Activated CD8-positive, alpha-beta T cell treated with anti-CD3 and anti-CD28 coated beads, Interleukin-2, amount 10 ng/mL, durations not matched to agents 7 days and 5 days (primary cell): ENCODE results near the gene HDAC4. TPM values are rescaled to one million over a fixed set of nuclear protein-coding genes. Genes with fewer than 3 reads are reported as not detected.

Experiments used
- ATAC-seq: fragments of 150-1000 bp; cut with Tn5 transposase; one replicate; pipeline ENCODE4 v1.10.0; 2021; ENCODE audit warnings: moderate library complexity
- CTCF ChIA-PET: fragments of 350-600 bp; sonication (Branson Sonifier 250); formaldehyde crosslinking; loops from one replicate; lab custom pipeline; 2021; ENCODE audit warnings: antibody characterized with exemption; lab: Charles Lee
- POLR2A ChIA-PET: fragments of 350-600 bp; sonication (Branson Sonifier 250); formaldehyde crosslinking; loops from one replicate; lab custom pipeline; 2021; ENCODE audit warnings: antibody characterized with exemption; lab: Charles Lee
- DNase-seq: peaks from one replicate; pipeline ENCODE4 v3.0.0-alpha.2; 2020
- H3K27ac Mint-ChIP-seq: one replicate; pipeline ENCODE4 v1.8.0; 2021; ENCODE audit warnings: mild to moderate bottlenecking, mixed read lengths
- H3K27me3 Mint-ChIP-seq: one replicate; pipeline ENCODE4 v1.8.0; 2021; ENCODE audit warnings: low read depth, mixed read lengths
- H3K36me3 Mint-ChIP-seq: one replicate; pipeline ENCODE4 v1.8.0; 2021; ENCODE audit warnings: low read depth, mixed read lengths
- H3K4me1 Mint-ChIP-seq: one replicate; pipeline ENCODE4 v1.8.0; 2021; ENCODE audit warnings: low read depth, mixed read lengths
- H3K4me3 Mint-ChIP-seq: one replicate; pipeline ENCODE4 v1.8.0; 2021; ENCODE audit warnings: mild to moderate bottlenecking, mixed read lengths
- H3K9me3 Mint-ChIP-seq: one replicate; pipeline ENCODE4 v1.8.0; 2022; ENCODE audit warnings: mixed read lengths; ENCODE audit not compliant: insufficient read depth
- total RNA-seq, 2 experiments: library from RNA; stranded (reverse); gene quantifications; one replicate each; pipeline ENCODE4 v1.2.3, GENCODE V29; 2021

Gene HDAC4
- total RNA-seq, 2 experiments from 2014 or later = 50.7 to 58.8 TPM

DNA sequence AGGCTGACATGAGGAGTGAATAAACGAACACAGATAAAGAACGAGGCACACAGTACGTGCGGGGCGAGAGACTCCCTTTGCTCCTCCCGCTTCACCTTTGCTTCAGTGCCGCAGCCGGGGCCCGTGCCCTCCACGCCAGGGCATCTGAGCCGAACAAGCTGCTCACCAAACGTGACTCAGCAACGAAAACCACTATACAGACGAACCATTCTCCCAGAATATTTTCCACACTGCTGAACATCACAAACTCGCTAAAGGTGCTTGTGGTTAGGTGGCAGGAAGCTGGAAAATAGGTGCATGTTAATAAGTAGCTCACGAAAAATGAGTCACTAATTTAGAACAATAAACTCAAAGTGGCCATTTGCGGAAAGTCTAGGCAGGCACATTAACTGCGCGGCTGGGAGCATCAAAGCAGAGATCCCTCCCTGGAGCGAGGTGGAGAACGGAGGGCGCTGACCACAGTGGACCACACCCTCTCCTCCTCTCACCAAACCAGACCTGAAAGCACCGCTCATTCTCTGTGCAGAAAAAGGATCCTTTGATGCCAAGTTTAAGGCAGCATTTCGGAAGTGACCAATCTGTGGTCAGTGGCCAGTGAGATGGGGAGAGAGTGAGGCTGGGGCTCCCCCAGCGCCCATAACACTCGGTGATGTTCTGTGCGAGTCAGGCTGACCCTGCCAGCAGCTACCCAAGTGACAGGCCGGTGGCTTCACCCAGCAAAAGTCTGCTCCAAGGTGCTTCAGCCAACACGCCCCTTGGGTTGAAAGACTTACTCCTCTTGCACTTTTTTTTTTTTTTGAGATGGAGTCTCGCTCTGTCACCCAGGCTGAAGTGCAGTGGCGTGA lies 153.2 kb downstream of the HDAC4 start:
- H3K4me3 Mint-ChIP-seq = no peak overlapping the region
- CTCF ChIA-PET = interaction anchor here (0.7 kb wide), 1 partner anchor 26 kb away, joined by 3 read pairs; no protein-coding TSS in a partner anchor
- no peak for ATAC-seq

DNA sequence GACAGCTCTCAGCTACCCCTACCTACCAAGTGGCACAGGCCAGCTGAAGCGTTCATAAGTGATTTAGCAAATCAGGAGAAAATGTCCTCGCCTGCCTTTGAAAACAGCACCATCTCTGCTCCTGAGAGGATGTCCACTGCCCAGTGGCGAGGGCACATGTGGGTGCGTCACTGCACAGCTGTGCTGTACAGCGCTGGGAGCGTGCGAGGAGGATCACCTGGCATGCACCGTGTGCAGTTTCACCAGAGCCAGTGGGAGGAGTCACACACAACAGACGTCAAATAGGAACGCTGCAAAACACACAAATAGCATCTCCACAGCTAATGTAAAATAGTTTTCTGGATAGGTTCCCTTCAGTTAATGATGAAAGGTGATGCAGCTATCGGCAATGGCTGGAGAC lies 154.1 kb downstream of the HDAC4 start:
- H3K4me3 Mint-ChIP-seq = no peak overlapping the region
- ATAC-seq = no peak
- no peaks in the 10 kb centered on the region for H3K9me3 Mint-ChIP-seq
- no peak for DNase-seq
- H3K36me3 Mint-ChIP-seq = peaks cover 18% of the 10 kb centered on the region
- peaks cover 23% of the 10 kb centered on the region for H3K4me1 Mint-ChIP-seq
- H3K27ac Mint-ChIP-seq = no peak overlapping the region
- CTCF ChIA-PET = no interaction called here
- POLR2A ChIA-PET = no interaction called here
- no peaks in the 10 kb centered on the region for H3K27me3 Mint-ChIP-seq

More for the DNA sequence above, 153.2 kb downstream of the HDAC4 start:
- Mint-ChIP-seq H3K9me3 (no peaks in the 10 kb centered on the region), H3K4me1 (peaks cover 26% of the 10 kb centered on the region), H3K27me3 (no peaks in the 10 kb centered on the region), H3K36me3 (peaks cover 18% of the 10 kb centered on the region), H3K27ac (no peak overlapping the region)
- no peak for DNase-seq
- POLR2A ChIA-PET = no interaction called here

- ChIA-PET POLR2A (no interaction called here), CTCF (no interaction called here)
- H3K36me3 Mint-ChIP-seq = peaks cover 15% of the 10 kb centered on the region
- H3K27me3 Mint-ChIP-seq = no peaks in the 10 kb centered on the region
- no peak overlapping the region for H3K27ac Mint-ChIP-seq
- peaks cover 20% of the 10 kb centered on the region for H3K4me1 Mint-ChIP-seq
- DNase-seq = no peak
- no peak for ATAC-seq
- H3K4me3 Mint-ChIP-seq = no peak overlapping the region
- H3K9me3 Mint-ChIP-seq = no peaks in the 10 kb centered on the region
These were observed 154.7 kb downstream of the HDAC4 start for GRCh38 chr2:239245872-239246721.

- ATAC-seq = no peak
- Mint-ChIP-seq H3K9me3 (no peaks in the 10 kb centered on the region), H3K27ac (no peak overlapping the region), H3K36me3 (peaks cover 14% of the 10 kb centered on the region), H3K4me1 (peaks cover 20% of the 10 kb centered on the region), H3K4me3 (no peak overlapping the region), H3K27me3 (no peaks in the 10 kb centered on the region)
- POLR2A ChIA-PET = no interaction called here
- CTCF ChIA-PET = no interaction called here
- DNase-seq = no peak
These were observed 155.7 kb downstream of the HDAC4 start for GRCh38 chr2:239245107-239245506.

GRCh38 chr2:239244625-239245024 lies 156.2 kb downstream of the HDAC4 start:
- Mint-ChIP-seq H3K4me1 (peaks cover 20% of the 10 kb centered on the region), H3K4me3 (no peak overlapping the region), H3K27me3 (no peaks in the 10 kb centered on the region), H3K36me3 (peaks cover 10% of the 10 kb centered on the region), H3K9me3 (no peaks in the 10 kb centered on the region), H3K27ac (no peak overlapping the region)
- ChIA-PET POLR2A (no interaction called here), CTCF (no interaction called here)
- DNase-seq (no peak), ATAC-seq (no peak)

DNA sequence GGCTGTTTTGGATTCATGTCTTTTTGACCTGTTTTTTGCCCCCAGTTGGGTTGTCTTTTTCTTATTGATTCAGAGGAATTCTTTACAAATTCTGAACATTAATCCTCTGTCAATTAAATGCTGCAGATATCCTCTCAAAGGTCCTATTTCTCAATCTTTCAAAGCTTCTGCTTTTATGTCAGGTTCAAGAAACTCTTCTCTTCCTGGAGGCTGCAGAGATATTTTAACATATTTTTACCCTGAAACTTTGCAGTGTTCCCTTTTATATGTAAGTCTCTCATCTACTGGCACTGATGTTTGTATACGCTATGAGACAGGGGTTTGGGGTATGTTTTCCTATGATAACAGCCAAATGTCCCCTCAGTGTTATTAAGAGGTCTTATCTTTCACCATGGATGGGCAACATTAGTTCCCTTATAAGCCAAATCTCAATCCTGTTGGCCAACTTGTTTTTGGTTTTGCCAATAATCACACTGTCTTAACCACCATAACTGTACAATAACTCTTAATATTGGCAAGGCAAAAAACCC lies 159.3 kb downstream of the HDAC4 start:
- H3K4me1 Mint-ChIP-seq = peaks cover 10% of the 10 kb centered on the region
- H3K27ac Mint-ChIP-seq = no peak overlapping the region
- H3K4me3 Mint-ChIP-seq = no peak overlapping the region
- peaks cover 2% of the 10 kb centered on the region for H3K36me3 Mint-ChIP-seq
- H3K27me3 Mint-ChIP-seq = no peaks in the 10 kb centered on the region
- no peak for ATAC-seq
- POLR2A ChIA-PET = no interaction called here
- H3K9me3 Mint-ChIP-seq = no peaks in the 10 kb centered on the region
- CTCF ChIA-PET = no interaction called here
- no peak for DNase-seq

- Mint-ChIP-seq H3K4me1 (peaks cover 12% of the 10 kb centered on the region), H3K9me3 (no peaks in the 10 kb centered on the region), H3K36me3 (peaks cover 5% of the 10 kb centered on the region), H3K27ac (no peak overlapping the region), H3K27me3 (no peaks in the 10 kb centered on the region), H3K4me3 (no peak overlapping the region)
- DNase-seq (no peak), ATAC-seq (no peak)
- ChIA-PET CTCF (no interaction called here), POLR2A (no interaction called here)
These were observed 160.4 kb downstream of the HDAC4 start for GRCh38 chr2:239240414-239240881.

DNA sequence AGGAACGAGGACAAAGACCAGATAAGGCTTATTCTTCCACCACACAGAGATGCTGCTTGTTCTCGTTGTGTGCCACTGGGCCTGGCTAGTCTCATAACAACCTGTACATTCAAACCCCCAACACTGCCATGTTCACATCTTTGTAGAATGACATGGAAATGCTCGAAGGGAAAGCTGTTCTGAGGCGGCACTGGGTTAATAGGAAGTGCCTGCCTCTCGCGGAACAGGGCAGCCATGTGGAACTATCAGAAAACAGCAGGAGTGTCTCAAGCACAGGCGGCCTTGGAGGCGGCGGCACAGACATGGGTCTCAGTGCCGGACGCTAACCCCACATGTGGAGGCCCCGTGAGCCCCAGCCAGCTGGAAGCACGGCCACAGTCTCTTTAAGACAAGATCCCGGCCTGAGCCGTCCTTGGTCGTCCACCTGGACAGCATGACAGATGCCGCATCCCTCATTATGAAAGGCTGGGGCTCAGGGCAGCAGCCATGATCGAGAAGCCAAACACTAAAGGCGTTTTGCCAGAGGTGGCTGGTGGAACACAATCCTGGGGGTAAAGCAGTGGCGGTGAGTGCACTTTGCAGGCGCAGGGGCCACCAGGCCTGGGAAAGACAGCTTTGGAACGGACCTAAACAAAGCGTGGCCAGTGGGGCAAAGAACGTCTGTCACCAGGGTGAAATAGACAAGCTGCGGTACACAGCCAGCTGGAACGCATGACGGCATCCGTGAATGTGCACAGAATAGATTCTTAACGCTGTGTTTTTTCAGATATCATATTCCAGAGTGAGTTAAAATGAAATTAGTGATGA lies 161.0 kb downstream of the HDAC4 start:
- H3K4me3 Mint-ChIP-seq = no peak overlapping the region
- no peak overlapping the region for H3K27ac Mint-ChIP-seq
- peaks cover 11% of the 10 kb centered on the region for H3K36me3 Mint-ChIP-seq
- H3K27me3 Mint-ChIP-seq = no peaks in the 10 kb centered on the region
- no peaks in the 10 kb centered on the region for H3K9me3 Mint-ChIP-seq
- CTCF ChIA-PET = no interaction called here
- POLR2A ChIA-PET = no interaction called here
- peaks cover 13% of the 10 kb centered on the region for H3K4me1 Mint-ChIP-seq
- ATAC-seq = no peak
- no peak for DNase-seq

- no peak overlapping the region for H3K4me3 Mint-ChIP-seq
- ChIA-PET POLR2A (no interaction called here), CTCF (no interaction called here)
- peaks cover 19% of the 10 kb centered on the region for H3K4me1 Mint-ChIP-seq
- no peaks in the 10 kb centered on the region for H3K9me3 Mint-ChIP-seq
- H3K36me3 Mint-ChIP-seq = peaks cover 19% of the 10 kb centered on the region
- ATAC-seq (no peak), DNase-seq (no peak)
- H3K27me3 Mint-ChIP-seq = no peaks in the 10 kb centered on the region
- no peak overlapping the region for H3K27ac Mint-ChIP-seq
These were observed 161.8 kb downstream of the HDAC4 start for GRCh38 chr2:239238839-239239606.

GRCh38 chr2:239238381-239238780 lies 162.4 kb downstream of the HDAC4 start:
- no peaks in the 10 kb centered on the region for H3K9me3 Mint-ChIP-seq
- CTCF ChIA-PET = no interaction called here
- no peaks in the 10 kb centered on the region for H3K27me3 Mint-ChIP-seq
- H3K36me3 Mint-ChIP-seq = peaks cover 24% of the 10 kb centered on the region
- no peak overlapping the region for H3K4me3 Mint-ChIP-seq
- POLR2A ChIA-PET = no interaction called here
- H3K27ac Mint-ChIP-seq = no peak overlapping the region
- DNase-seq (no peak), ATAC-seq (no peak)
- peaks cover 22% of the 10 kb centered on the region for H3K4me1 Mint-ChIP-seq

DNA sequence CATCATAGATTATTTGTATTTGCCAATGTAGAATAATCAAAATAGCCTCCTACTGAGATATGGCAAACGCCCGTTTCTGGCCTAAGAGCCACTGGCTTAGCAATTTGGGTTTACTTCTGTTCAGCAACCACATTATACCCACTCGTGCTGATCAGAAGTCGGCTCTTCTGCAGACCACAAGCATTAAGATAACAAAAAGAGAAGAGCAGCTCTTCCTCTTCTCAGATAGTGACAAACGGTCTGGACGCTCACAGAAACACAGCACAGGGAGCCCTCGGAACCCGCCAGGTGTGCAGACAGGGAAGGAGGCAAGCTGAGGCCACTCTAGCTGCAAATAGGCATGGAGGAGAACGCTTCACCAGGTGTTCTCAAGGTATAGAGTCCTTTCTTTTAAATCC lies 164.0 kb downstream of the HDAC4 start:
- H3K4me3 Mint-ChIP-seq = no peak overlapping the region

More for the DNA sequence above, 164.0 kb downstream of the HDAC4 start:
- H3K9me3 Mint-ChIP-seq = no peaks in the 10 kb centered on the region
- CTCF ChIA-PET = no interaction called here
- ATAC-seq = no peak
- H3K36me3 Mint-ChIP-seq = peaks cover 28% of the 10 kb centered on the region
- DNase-seq = no peak
- H3K4me1 Mint-ChIP-seq = peaks cover 32% of the 10 kb centered on the region
- POLR2A ChIA-PET = interaction anchor here (0.6 to 1.0 kb wide), 2 partner anchors 15 to 87 kb away, joined by 3 to 5 read pairs; no protein-coding TSS in a partner anchor
- no peak overlapping the region for H3K27ac Mint-ChIP-seq
- H3K27me3 Mint-ChIP-seq = no peaks in the 10 kb centered on the region
